GM18907 (cell line): ENCODE data around the gene PCLO.
"Not testable (repeated sequence)": the region's sequence is repeated elsewhere in the genome, so short reads cannot be mapped to it uniquely, and the experiment has no call there.

Source experiments
- ATAC-seq: cut with Tn5 transposase; IDR thresholded peaks from one replicate; pipeline ENCODE4 v1.9.1; 2021; ENCODE audit warnings: mild to moderate bottlenecking, moderate library complexity; ENCODE audit not compliant: unreplicated experiment

PCLO gene

GRCh38 chr7:83130623-83131545 lies 31.8 kb downstream of the PCLO start:
- no peak for ATAC-seq

DNA sequence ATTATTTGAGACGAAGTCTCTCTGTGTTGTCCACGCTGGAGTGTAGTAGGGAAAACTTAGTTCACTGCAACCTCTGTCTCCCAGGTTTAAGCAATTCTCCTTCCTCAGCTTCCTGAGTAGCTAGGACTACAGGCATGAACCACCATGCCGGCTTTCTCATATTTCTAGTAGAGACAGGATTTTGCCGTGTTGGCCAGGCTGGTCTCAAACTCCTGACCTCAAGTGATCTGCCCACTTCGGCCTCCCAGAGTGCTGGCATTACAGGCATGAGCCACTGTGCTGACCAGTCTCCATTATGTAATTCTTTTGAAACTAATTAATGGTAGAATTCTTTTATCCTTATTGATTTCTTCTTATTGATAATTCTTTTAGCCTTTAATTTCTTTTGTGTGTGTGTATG lies 32.5 kb downstream of the PCLO start:
- ATAC-seq, result no peak

GRCh38 chr7:83119494-83119893 lies 43.2 kb downstream of the PCLO start:
- no peak for ATAC-seq

GRCh38 chr7:83119026-83119382 lies 43.7 kb downstream of the PCLO start:
- ATAC-seq, result no peak

- ATAC-seq, result no peak
Measured at GRCh38 chr7:83118347-83119025, 44.2 kb downstream of the PCLO start.

DNA sequence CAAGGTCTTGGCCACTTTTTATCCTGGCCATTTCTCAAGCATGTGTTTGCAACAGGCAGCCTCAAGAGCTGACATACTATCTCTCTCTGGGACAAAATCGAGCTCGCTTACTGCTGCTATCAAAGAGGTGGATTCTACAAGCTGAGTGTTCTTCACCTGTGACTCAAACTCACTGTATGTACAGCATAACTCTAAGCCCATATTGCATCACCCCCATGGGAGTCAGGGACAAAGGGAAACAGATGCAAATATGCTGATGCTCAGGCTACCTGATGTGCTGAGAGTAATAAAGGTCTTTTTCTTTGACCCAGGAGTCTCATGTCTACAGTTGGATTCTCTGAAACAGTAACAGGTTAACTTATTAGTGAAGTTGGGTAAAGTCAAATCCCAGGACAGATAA lies 45.2 kb downstream of the PCLO start:
- no peak for ATAC-seq

DNA sequence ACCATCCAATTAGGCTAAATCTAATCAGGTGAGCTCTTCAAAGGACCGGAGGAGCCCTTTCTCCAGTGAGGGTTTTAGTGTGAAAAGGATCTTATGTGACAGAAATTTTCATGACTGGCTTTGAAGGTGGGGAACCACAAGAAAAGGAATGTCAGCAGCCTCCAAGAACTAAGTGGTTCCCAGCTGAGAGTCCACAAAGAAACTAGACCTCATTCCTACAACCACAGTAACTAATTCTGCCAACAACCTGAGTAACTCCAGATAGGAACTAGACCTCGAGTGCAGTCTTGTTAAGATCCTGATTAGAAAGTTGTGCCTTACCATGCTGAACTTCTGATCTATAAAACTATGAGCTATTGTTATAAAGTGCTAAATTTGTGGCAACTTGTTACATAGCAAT lies 51.3 kb downstream of the PCLO start:
- no peak for ATAC-seq

DNA sequence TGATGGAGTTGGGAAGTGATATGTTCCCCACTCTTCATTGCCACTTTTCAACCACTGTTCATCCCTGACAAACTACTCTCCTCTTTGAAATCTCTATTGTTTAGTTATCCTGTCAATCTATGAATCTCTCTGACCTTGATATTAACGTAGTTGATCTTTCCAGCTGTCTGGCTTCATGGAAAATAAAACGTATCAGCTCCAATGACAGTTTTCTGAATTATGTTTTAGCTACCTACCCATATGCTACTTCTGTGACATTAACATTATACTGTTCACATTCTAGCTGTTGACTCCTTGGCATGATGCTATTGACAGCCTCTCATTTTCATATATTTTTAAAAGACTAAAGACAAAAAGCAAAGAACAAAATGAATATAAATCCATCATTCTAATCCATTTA lies 53.3 kb downstream of the PCLO start:
- ATAC-seq, result no peak

- no peak for ATAC-seq
Measured at GRCh38 chr7:83105948-83106347, 56.7 kb downstream of the PCLO start.

DNA sequence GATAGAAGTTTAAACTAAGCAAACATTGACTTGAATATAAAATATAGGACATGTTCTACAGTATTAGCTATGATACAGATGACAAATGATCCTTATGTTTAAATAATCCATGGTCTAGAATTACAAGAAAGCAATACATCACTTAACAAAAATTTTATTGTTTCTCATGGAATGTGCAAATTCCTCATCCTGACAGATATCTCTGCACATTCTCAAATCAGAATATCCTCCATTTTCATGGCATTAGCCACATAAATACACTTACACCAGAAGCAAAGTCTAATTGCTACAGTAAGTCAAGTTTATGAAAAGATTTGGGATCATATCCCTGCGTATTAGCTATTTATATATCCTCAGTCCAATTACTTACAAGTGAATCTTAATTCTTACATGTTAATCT lies 57.6 kb downstream of the PCLO start:
- no peak for ATAC-seq

DNA sequence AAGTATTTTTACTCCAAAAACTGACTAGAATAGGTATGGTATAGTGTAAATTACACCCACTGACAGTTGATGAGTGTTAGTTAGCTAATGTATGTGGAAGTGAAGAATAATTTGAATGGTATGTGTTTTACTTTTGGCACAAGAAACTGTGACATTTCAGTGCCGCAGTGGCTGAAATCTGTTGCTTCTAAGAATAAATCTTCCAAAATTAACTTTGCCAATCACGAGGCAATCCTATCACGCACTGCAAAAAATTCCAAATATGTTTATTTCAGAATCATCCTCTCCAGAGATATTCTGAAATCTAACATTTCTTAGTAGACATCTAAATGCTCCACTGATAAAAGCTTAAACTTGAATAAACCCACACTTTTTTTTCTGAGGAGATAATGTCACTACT lies 61.2 kb downstream of the PCLO start:
- ATAC-seq, result no peak

DNA sequence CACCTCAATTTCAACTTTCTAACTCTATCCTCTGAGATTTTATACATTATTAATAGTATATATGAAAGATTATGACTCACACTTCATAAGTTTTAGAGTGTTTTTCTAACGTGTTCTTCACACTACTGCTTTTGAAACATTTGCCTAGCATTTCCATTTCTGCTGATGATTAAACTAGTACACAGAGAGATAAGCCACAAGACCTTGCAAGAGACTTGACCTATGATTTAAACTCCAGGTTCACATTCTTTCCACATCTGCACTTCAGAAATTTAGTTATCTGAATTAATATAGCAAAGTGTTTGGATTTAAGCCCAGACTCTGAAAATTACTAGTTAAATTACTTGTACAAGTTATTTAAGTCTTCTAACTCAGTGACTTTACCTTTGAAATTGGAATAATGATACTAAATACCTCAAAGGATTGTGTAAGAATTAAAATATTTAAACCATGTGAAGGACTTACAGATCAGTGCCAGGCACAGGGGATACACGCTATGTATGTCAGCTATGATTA lies 66.6 kb downstream of the PCLO start:
- ATAC-seq, result no peak

DNA sequence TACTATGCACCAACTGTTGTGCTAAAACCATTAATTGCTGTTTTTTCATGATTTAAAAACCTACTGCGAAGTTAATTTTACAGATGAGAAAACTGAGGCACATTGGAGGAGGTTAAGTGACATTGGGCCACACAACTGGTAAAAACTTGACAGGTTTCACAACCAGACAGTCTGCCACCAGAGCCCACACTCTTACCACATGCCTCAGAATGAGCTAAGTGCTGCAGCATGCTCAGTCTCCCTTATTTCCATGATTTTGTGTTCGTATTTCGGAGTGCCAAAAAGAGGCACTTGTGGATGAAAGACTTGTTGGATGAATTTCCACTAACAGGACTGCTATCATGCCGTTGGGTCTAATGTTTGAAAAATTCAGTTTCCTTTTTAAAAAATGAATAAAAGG lies 77.4 kb downstream of the PCLO start:
- ATAC-seq, result no peak

DNA sequence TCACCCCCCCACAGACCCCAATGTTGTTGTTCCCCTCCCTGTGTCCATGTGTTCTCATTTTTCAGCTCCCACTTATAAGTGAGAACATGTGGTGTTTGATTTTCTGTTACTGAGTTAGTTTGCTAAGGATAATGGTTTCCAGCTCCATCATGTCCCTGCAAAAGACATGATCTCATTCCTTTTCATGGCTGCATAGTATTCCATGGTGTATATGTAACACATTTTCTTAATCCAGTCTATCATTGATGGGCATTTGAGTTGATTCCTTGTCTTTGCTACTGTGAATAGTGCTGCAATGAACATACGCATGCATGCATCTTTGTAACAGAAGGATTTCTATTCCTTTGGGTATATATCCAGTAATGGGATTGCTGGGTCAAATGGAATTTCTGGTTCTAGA lies 82.8 kb downstream of the PCLO start:
- ATAC-seq, result not testable (repeated sequence)

- no peak for ATAC-seq
Measured at GRCh38 chr7:83077328-83077727, 85.4 kb downstream of the PCLO start.

GRCh38 chr7:83072576-83073517 lies 89.8 kb downstream of the PCLO start:
- ATAC-seq, result no peak

GRCh38 chr7:83065714-83066113 lies 97.0 kb downstream of the PCLO start:
- ATAC-seq, result no peak

GRCh38 chr7:83060218-83060617 lies 102.5 kb downstream of the PCLO start:
- ATAC-seq, result no peak

DNA sequence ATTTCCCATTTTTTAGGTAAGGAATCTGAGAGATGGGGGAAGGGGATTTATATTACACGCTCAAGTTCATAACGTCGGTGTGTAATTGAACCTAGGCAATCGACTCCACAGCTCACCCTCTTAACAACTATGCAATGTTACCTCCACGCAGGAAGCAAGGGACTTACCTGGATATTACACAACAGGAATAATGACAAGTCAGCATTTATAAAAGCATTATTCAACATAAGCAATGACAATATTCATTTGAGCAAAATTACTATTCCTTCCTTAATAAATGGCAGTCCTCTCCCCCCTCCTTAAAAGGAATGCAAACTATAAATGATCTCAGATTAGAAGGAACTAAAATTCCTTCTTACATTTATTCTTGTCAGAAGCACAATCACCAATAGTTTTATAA lies 104.0 kb downstream of the PCLO start:
- no peak for ATAC-seq

- ATAC-seq, result no peak
Measured at GRCh38 chr7:83055197-83055596, 107.5 kb downstream of the PCLO start.

DNA sequence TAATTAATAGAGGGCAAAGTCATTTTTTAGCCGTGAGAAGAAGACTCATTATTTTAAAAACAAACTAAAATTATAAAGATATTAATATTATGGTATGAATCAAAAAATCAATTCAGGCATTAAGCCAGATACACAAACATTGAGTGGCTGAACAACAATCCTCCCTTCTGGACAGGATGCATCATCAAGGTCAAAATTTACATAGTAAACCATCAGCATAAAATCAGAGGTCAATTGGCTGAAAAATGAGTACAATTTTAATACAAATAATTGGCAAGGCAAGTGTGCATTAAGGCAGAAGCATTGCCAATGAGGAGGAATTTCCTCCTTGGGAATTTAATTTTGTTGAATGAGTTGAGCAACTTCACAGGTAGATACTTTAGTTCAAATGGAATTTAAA lies 108.2 kb downstream of the PCLO start:
- ATAC-seq, result no peak
